C4-2B (cell line): ENCODE data around the gene PAN2.

Source experiments
- ZFX ChIP-seq: fragments of 450-650 bp; IDR thresholded peaks from 2 replicates; pipeline ENCODE4 v1.6.1; 2017
- TF ChIP-seq, protein P1 (sequence below): fragments of 450-650 bp; conservative IDR thresholded peaks from 2 replicates; pipeline ENCODE4 v1.5.1; 2017; ENCODE audit warnings: mild to moderate bottlenecking

DNA sequence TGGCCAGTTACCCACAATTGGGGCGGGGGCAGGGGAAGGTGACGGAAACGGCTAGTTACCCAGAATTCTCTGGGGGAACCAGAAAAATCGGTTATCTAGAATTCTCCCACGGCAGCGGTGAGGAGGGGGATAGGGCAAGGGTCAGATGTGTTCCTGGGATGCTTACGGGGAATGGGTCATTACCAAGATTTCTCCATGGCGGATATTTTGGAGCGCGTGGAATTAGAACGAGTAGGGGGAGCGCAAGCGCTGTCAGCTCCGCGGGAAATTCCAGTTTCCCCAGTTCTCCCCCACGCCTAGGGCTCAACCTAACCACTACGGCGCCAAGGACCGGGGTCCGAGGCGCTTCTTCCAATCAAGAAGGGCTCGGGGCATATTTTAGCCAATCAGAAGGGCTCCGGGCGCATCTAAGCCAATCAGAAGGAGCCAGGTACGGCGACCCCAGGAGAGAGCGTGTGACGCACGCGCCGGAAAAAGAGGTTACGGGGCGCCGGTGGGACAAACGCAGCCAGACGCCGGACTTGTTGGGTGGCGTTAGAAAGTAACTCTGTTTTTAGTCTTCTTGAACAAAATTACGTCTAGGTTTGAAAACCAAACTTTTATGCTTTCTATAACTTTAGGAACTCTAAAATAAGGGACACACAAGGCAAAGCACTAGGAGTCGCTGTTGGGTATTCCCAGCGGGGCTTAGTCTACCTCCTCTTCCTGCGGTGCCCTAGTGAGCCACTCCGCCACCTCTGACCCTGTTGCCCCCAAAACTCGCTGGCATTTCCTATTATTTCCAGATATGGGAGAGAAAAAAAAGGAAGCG, at the start of gene PAN2:
- TF ChIP-seq, protein P1, sequence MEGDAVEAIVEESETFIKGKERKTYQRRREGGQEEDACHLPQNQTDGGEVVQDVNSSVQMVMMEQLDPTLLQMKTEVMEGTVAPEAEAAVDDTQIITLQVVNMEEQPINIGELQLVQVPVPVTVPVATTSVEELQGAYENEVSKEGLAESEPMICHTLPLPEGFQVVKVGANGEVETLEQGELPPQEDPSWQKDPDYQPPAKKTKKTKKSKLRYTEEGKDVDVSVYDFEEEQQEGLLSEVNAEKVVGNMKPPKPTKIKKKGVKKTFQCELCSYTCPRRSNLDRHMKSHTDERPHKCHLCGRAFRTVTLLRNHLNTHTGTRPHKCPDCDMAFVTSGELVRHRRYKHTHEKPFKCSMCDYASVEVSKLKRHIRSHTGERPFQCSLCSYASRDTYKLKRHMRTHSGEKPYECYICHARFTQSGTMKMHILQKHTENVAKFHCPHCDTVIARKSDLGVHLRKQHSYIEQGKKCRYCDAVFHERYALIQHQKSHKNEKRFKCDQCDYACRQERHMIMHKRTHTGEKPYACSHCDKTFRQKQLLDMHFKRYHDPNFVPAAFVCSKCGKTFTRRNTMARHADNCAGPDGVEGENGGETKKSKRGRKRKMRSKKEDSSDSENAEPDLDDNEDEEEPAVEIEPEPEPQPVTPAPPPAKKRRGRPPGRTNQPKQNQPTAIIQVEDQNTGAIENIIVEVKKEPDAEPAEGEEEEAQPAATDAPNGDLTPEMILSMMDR = no peak; the same call in 1 of the 2 replicates
- no peak for TF ChIP-seq ZFX
